Naive thymus-derived CD4-positive, alpha-beta T cell (primary cell): ENCODE results near the gene FAM89B. TPM values are rescaled to one million over a fixed set of nuclear protein-coding genes. Genes with fewer than 3 reads are reported as not detected.

Experiments used
- ATAC-seq: fragments of 150-1000 bp; cut with Tn5 transposase; 2 replicates; pipeline ENCODE4 v1.10.0; 2021; ENCODE audit warnings: mild to moderate bottlenecking, moderate library complexity
- CTCF ChIA-PET: fragments of 350-600 bp; sonication (Branson Sonifier 250); formaldehyde crosslinking; loops from one replicate; lab custom pipeline; 2021; ENCODE audit warnings: antibody characterized with exemption; lab: Charles Lee
- POLR2A ChIA-PET: fragments of 350-600 bp; sonication (Branson Sonifier 250); formaldehyde crosslinking; loops from one replicate; lab custom pipeline; 2021; ENCODE audit warnings: antibody characterized with exemption, inconsistent platforms; lab: Charles Lee
- DNase-seq, 9 donors: peaks; one replicate each; pipeline versions ENCODE4 v3.0.0 to v3.0.0-alpha.2; 2020 to 2022; ENCODE audit warnings: mixed read lengths in 1 of 9
- H3K27ac ChIP-seq: one replicate; pipeline ENCODE4 v1.7.0; 2013; ENCODE audit warnings: mild to moderate bottlenecking, low read depth, low read length, moderate library complexity
- H3K27me3 ChIP-seq, 2 donors: one replicate each; pipeline ENCODE4 v1.7.0; 2013; ENCODE audit warnings: low read length in 2 of 2, mild to moderate bottlenecking in 2 of 2, moderate library complexity in 2 of 2; ENCODE audit not compliant: control insufficient read depth in 2 of 2, insufficient read depth in 2 of 2
- H3K36me3 ChIP-seq, 3 experiments: 1 replicate in 2 of 3; 2 replicates in 1 of 3; pipeline ENCODE4 v1.7.0; 2013; ENCODE audit warnings: low read length in 3 of 3, mild to moderate bottlenecking in 3 of 3, moderate library complexity in 1 of 3; ENCODE audit not compliant: insufficient read depth in 3 of 3, control insufficient read depth in 2 of 3
- H3K4me1 ChIP-seq, 2 donors: one replicate each; pipeline ENCODE4 v1.7.0; 2013; ENCODE audit warnings: low read length in 2 of 2, mild to moderate bottlenecking in 2 of 2, moderate library complexity in 1 of 2; ENCODE audit not compliant: control insufficient read depth in 2 of 2, insufficient read depth in 2 of 2
- H3K4me3 ChIP-seq: 2 replicates; pipeline ENCODE4 v1.7.0; 2013; ENCODE audit warnings: mild to moderate bottlenecking, low read length
- H3K9me3 ChIP-seq, 3 experiments: 1 replicate in 2 of 3; 2 replicates in 1 of 3; pipeline ENCODE4 v1.7.0; 2013; ENCODE audit warnings: low read length in 3 of 3; ENCODE audit not compliant: control insufficient read depth in 2 of 3
- H3K27ac Mint-ChIP-seq, 9 donors: one replicate each; pipeline ENCODE4 v1.8.0; 2020 to 2022; ENCODE audit warnings: mixed read lengths in 9 of 9, mild to moderate bottlenecking in 8 of 9, moderate library complexity in 5 of 9, inconsistent platforms in 2 of 9
- H3K27me3 Mint-ChIP-seq, 5 donors: one replicate each; pipeline ENCODE4 v1.8.0; 2021 to 2022; ENCODE audit warnings: mixed read lengths in 5 of 5, mild to moderate bottlenecking in 1 of 5
- H3K36me3 Mint-ChIP-seq, 5 donors: one replicate each; pipeline ENCODE4 v1.8.0; 2020 to 2022; ENCODE audit warnings: mixed read lengths in 5 of 5, mild to moderate bottlenecking in 3 of 5, inconsistent platforms in 1 of 5
- H3K4me1 Mint-ChIP-seq, 7 donors: one replicate each; pipeline ENCODE4 v1.8.0; 2020 to 2022; ENCODE audit warnings: mixed read lengths in 7 of 7, mild to moderate bottlenecking in 3 of 7, inconsistent platforms in 1 of 7
- H3K4me3 Mint-ChIP-seq, 10 donors: one replicate each; pipeline ENCODE4 v1.8.0; 2020 to 2022; ENCODE audit warnings: mild to moderate bottlenecking in 10 of 10, mixed read lengths in 10 of 10, moderate library complexity in 6 of 10, inconsistent platforms in 2 of 10
- H3K9me3 Mint-ChIP-seq, 11 donors: one replicate each; pipeline ENCODE4 v1.8.0; 2020 to 2022; ENCODE audit warnings: mixed read lengths in 11 of 11, mild to moderate bottlenecking in 4 of 11, inconsistent platforms in 1 of 11, moderate library complexity in 1 of 11
- intact Hi-C, 2 donors: fragments of 100-400 bp; cut with micrococcal nuclease; formaldehyde crosslinking; loops; one replicate each; pipeline ENCODE4 v1.15.1; 2023
- polyA plus RNA-seq, 2 donors: library from polyadenylated mRNA; unstranded; fragments of 300-500 nt; fragmentation: Illumina TruSeq; gene quantifications; one replicate each; pipeline ENCODE4 v1.2.3, GENCODE V29; 2021
- total RNA-seq, 6 experiments: library from RNA in 5 of 6; stranded (reverse) in 5 of 6; gene quantifications; 1 replicate in 5 of 6; 2 replicates in 1 of 6; pipeline ENCODE4 v1.2.3 and lab custom pipeline; 2021 to 2026

The FAM89B gene
- total and polyA plus RNA-seq, 7 experiments from 2014 or later, result 33.0 to 115 (median 57.9) TPM

DNA sequence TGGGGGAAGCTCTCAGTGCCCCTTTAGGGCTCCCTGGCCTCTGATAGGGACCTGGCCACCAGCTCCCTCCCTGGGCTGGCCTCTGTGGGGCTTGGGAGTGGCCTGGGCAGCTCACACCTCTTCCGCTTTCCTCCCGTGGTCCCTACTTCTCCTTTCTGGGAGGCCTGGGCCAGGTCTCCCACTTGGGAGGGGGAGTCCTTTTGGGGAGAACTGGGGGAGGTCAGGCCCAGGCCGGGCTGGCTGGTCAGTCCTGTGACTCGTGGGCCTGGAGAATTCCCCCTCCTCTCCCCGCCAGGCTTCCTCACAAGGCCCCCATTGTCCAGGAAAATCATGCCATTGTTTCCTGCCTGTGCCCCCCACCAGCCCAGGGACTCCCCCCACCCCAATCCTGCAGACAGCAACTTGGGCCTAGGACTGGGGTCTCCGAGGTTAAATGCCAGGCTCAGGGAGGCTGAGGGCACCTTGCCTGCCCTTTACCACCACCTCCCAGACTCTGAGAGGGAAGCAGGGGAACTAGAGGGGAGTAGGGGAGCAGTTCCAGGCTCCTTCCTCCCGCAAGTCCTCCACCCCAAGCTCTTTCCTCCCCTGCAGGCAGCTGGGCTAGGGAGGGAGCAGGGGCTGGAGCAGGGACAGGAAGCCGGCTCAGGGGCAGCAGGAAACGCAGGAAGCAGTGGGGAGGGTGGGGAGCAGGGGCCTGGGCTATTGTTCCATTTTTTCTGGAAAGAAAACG, 38.9 kb downstream of the FAM89B start:
- DNase-seq, result no peak
- Mint-ChIP-seq H3K4me3 (peak overlapping the region; percentile 27 to 99 (median 96)), H3K9me3 (peaks cover 0 to 4% (median 0%) of the 10 kb centered on the region in 11 donors), H3K4me1 (peaks cover 32 to 51% (median 42%) of the 10 kb centered on the region in 7 donors), H3K36me3 (peaks cover 0 to 10% (median 3%) of the 10 kb centered on the region in 5 donors), H3K27ac (peak overlapping the region; percentile 30 to 96 (median 87)), H3K27me3 (peaks cover 0 to 6% (median 0%) of the 10 kb centered on the region in 5 donors)
- H3K4me3 ChIP-seq, result no peak overlapping the region
- ATAC-seq, result no peak
- CTCF ChIA-PET, result interaction anchor here (1.6 kb wide), 1 partner anchor 17 kb away, joined by 4 read pairs; no protein-coding TSS in a partner anchor
- H3K9me3 ChIP-seq, result no peaks in the 10 kb centered on the region
- peaks cover 0 to 58% (median under 1%) of the 10 kb centered on the region in 3 experiments for H3K36me3 ChIP-seq
- no peaks in the 10 kb centered on the region for H3K27me3 ChIP-seq
- intact Hi-C loops, result no loop called here
- H3K4me1 ChIP-seq, result peaks cover 31 to 42% of the 10 kb centered on the region in 2 donors
- POLR2A ChIA-PET, result interaction anchor here (1.4 to 6.7 kb wide), 6 partner anchors 15 to 113 kb away, joined by 3 to 52 read pairs (median 11); partner anchors contain the start of genes MALAT1 and SCYL1
- peak overlapping the region; percentile 98 for H3K27ac ChIP-seq

DNA sequence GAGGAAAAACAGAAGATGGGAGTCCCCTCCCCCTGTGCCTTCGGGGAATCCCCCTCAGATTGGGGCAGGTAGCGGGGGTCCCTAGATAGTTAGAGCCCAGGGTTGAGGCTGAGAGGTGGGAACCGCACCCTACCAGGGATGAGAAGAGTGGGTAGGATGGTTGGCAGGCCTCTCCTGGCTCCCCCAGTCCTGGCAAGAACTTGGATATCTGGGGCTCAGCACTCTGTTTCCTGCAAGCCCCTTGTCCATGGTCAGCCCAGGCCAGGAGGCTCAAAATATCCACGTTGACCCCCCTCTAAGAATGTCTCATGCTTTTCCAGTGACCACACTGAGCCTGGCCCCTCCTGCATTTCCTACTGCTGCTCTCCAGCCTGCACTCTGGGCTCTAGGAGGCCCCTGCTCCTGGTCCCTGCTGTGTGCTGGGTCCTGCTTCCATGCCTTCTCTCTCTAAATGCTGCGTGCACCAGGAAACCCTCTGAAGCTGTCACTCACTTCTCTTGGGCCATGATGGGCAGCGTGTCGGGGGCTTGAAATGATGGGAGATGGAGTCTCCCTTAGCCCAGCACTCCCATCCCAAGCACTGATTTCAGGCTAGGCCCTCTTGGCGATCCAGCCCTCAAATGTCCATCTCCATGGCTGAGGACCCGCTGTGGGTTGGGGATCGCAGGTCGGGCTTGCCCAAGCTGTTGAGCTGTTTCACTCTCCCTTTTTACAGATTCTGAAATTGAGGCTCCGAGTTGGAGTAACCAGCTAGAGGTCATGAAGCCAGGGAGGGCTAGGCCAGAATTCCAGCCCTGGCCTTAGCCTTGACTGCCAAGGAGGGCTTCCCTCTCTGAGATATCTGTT, 39.6 kb downstream of the FAM89B start:
- Mint-ChIP-seq H3K9me3 (peaks cover 0 to 4% (median 0%) of the 10 kb centered on the region in 11 donors), H3K36me3 (peaks cover 0 to 15% (median 6%) of the 10 kb centered on the region in 5 donors), H3K27me3 (peaks cover 0 to 6% (median 0%) of the 10 kb centered on the region in 5 donors), H3K4me3 (peak overlapping the region; percentile 93 to 99 (median 97)), H3K27ac (peak overlapping the region; percentile 87 to 96 (median 92)), H3K4me1 (peaks cover 40 to 59% (median 48%) of the 10 kb centered on the region in 7 donors)
- ATAC-seq (no peak), DNase-seq (no peak)
- H3K9me3 ChIP-seq, result no peaks in the 10 kb centered on the region
- ChIA-PET CTCF (interaction anchor here (1.0 kb wide), 2 partner anchors 46 to 72 kb away, joined by 3 to 4 read pairs; no protein-coding TSS in a partner anchor), POLR2A (interaction anchor here (0.5 to 6.7 kb wide), 14 partner anchors 8 to 263 kb away, joined by 3 to 52 read pairs (median 6); partner anchors contain the start of genes EHBP1L1, MALAT1, MUS81 and RELA)
- intact Hi-C loops, result no loop called here
- no peaks in the 10 kb centered on the region for H3K27me3 ChIP-seq
- H3K4me1 ChIP-seq, result peaks cover 39 to 50% of the 10 kb centered on the region in 2 donors
- H3K27ac ChIP-seq, result peak overlapping the region; percentile 98
- peak overlapping the region; percentile 89 for H3K4me3 ChIP-seq
- peaks cover 0 to 51% (median 0%) of the 10 kb centered on the region in 3 experiments for H3K36me3 ChIP-seq

DNA sequence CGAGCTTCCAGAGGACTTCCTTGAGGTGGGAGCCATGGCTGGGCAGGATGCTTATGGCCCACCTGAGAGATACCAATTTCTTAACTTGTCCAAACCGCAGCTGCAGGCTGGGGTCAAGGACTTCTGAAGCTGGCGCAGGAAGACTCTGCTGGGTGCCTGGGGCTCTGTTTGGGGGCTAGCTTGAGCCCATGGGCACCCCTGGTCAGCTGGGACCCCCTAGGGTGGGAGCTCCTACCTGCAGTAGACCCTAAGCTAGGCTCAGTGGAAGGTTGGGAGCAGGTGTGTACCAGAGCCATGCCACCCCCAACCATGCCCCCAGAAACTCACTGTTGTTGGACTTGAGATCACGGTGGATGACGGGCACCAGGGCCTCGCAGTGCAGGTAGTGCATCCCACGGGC, 40.4 kb downstream of the FAM89B start:
- Histone ChIP-seq H3K9me3 (no peaks in the 10 kb centered on the region), H3K27ac (peak overlapping the region; percentile 98), H3K4me1 (peaks cover 46 to 55% of the 10 kb centered on the region in 2 donors), H3K36me3 (peaks cover 0 to 51% (median 6%) of the 10 kb centered on the region in 3 experiments), H3K27me3 (no peaks in the 10 kb centered on the region), H3K4me3 (peak overlapping the region; percentile 89)
- ChIA-PET POLR2A (interaction anchor here (0.6 to 6.7 kb wide), 14 partner anchors 9 to 247 kb away, joined by 3 to 52 read pairs (median 8); partner anchors contain the start of genes EHBP1L1, KAT5, MALAT1 and MUS81), CTCF (interaction anchor here (0.9 to 1.0 kb wide), 3 partner anchors 47 to 272 kb away, joined by 3 to 4 read pairs (median 4); no protein-coding TSS in a partner anchor)
- H3K4me1 Mint-ChIP-seq, result peaks cover 40 to 66% (median 52%) of the 10 kb centered on the region in 7 donors
- H3K9me3 Mint-ChIP-seq, result peaks cover 0 to 4% (median 0%) of the 10 kb centered on the region in 11 donors
- peak overlapping the region; percentile 93 to 99 (median 97) for H3K4me3 Mint-ChIP-seq
- H3K36me3 Mint-ChIP-seq, result peaks cover 0 to 15% (median 6%) of the 10 kb centered on the region in 5 donors
- H3K27ac Mint-ChIP-seq, result peak overlapping the region; percentile 87 to 96 (median 92)
- peaks cover 0 to 6% (median 0%) of the 10 kb centered on the region in 5 donors for H3K27me3 Mint-ChIP-seq
- no peak for ATAC-seq
- DNase-seq, result no peak
- intact Hi-C loops, result no loop called here

- peaks cover 3 to 51% (median 12%) of the 10 kb centered on the region in 3 experiments for H3K36me3 ChIP-seq
- Mint-ChIP-seq H3K4me3 (peak overlapping the region; percentile 93 to 99 (median 97)), H3K27me3 (peaks cover 0 to 6% (median 0%) of the 10 kb centered on the region in 5 donors), H3K9me3 (peaks cover 0 to 4% (median 0%) of the 10 kb centered on the region in 11 donors), H3K4me1 (peaks cover 40 to 67% (median 52%) of the 10 kb centered on the region in 7 donors), H3K27ac (peak overlapping the region in 8 of 9 donors; percentile 54 to 96 (median 85)), H3K36me3 (peaks cover 0 to 15% (median 6%) of the 10 kb centered on the region in 5 donors)
- intact Hi-C loops, result no loop called here
- peak in 2 of 9 donors; percentile 32 to 45 for DNase-seq
- H3K27me3 ChIP-seq, result no peaks in the 10 kb centered on the region
- no peaks in the 10 kb centered on the region for H3K9me3 ChIP-seq
- H3K4me3 ChIP-seq, result peak overlapping the region; percentile 89
- no peak for ATAC-seq
- ChIA-PET CTCF (interaction anchor here (0.7 to 2.6 kb wide), 5 partner anchors 20 to 271 kb away, joined by 3 to 12 read pairs (median 4); partner anchors contain the start of gene ZNRD2), POLR2A (interaction anchor here (0.5 to 6.7 kb wide), 17 partner anchors 13 to 247 kb away, joined by 3 to 52 read pairs (median 8); partner anchors contain the start of genes EHBP1L1, FAM89B, KAT5 and MALAT1)
- peaks cover 47 to 55% of the 10 kb centered on the region in 2 donors for H3K4me1 ChIP-seq
- peak overlapping the region; percentile 98 for H3K27ac ChIP-seq
Observed at GRCh38 chr11:65613091-65613928, 41.0 kb downstream of the FAM89B start.

DNA sequence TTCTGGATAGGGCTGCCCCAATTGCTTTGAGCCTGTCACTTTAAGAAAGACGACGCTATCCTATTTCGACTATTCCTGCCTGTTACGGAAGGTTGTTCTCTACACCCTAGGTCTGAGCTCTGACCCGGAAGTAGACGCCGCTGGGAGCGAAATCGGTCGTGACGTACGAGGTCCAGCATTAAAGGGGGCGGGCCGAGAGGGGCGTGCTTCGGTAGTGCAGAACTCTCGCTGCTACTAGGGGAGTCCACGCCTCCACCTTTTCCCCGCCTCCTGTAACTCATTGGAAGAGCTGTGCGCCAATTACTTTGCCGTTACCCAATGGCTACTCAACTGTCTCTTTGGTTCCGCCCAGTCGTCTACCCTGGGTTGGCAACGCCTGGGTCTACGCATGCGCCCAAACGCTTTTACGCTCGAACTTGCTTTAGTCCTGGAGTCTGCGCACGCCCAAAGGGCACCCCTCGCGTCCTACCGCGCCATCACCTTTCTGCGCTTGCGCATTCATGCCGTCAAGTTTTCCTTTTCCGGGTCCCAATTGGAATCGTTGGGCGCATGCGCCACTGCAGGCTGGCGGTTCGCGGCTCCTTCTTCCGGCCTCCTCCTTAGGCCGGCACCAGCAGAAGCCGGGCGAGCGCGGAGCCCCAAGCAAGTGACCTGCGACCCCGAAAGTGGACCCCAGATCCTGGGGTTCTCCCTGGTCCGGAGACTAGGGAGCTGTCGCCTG, 43.1 kb downstream of the FAM89B start, which contains the start of gene PCNX3:
Gene PCNX3 (plus strand): TSS at position 548 of the 721 bp plus-strand sequence. CDS start 536 bp downstream, outside the sequence.
- intact Hi-C loops, result loop anchor here (1.0 to 5.0 kb wide), 26 partner anchors 11 to 1298 kb away; partner anchors contain the start of genes C11orf68 (in 2 of the 2), DRAP1 (in 2 of the 2), SIPA1 (in 2 of the 2) and SYVN1 (in 2 of the 2)
- H3K36me3 ChIP-seq, result peaks cover 12 to 55% (median 14%) of the 10 kb centered on the region in 3 experiments
- ChIA-PET CTCF (interaction anchor here (0.6 to 2.6 kb wide), 10 partner anchors 11 to 676 kb away, joined by 3 to 12 read pairs (median 4); partner anchors contain the start of genes EHBP1L1, FAM89B, KAT5 and MUS81), POLR2A (interaction anchor here (0.6 to 6.7 kb wide), 41 partner anchors 12 to 652 kb away, joined by 3 to 52 read pairs (median 4); partner anchors contain the start of genes BANF1, CCDC85B, CFL1 and EHBP1L1)
- H3K4me1 ChIP-seq, result peaks cover 42 to 45% of the 10 kb centered on the region in 2 donors
- peak within 1 kb of the TSS; percentile 90 to 99 (median 97) for H3K27ac Mint-ChIP-seq
- peak within 1 kb of the TSS; percentile 94 to 99 (median 97) for H3K4me3 Mint-ChIP-seq
- no peaks in the 10 kb centered on the region for H3K9me3 ChIP-seq
- peak; percentile 92 for ATAC-seq
- no peaks in the 10 kb centered on the region for H3K27me3 ChIP-seq
- DNase-seq, result peak; percentile 95 to 100 (median 100)
- H3K27me3 Mint-ChIP-seq, result peaks cover 0 to 6% (median 0%) of the 10 kb centered on the region in 5 donors
- peaks cover 0 to 23% (median 3%) of the 10 kb centered on the region in 5 donors for H3K36me3 Mint-ChIP-seq
- peaks cover 28 to 49% (median 39%) of the 10 kb centered on the region in 7 donors for H3K4me1 Mint-ChIP-seq
- H3K4me3 ChIP-seq, result peak within 1 kb of the TSS; percentile 89
- H3K27ac ChIP-seq, result peak within 1 kb of the TSS; percentile 98
- peaks cover 0 to 2% (median 0%) of the 10 kb centered on the region in 11 donors for H3K9me3 Mint-ChIP-seq
